GM19193 (cell line): ENCODE measurements around the gene TMEM106B.

Source experiments
- POLR2A ChIP-seq: IDR thresholded peaks from 4 replicates; pipeline ENCODE4 v1.6.1; 2011; ENCODE audit not compliant: insufficient read depth, insufficient read length; ENCODE audit errors: extremely low read depth

Gene TMEM106B

GRCh38 chr7:12269100-12269895 lies 58.2 kb downstream of the TMEM106B start:
- TF ChIP-seq POLR2A, result no peak

- no peak for TF ChIP-seq POLR2A
Measured at GRCh38 chr7:12281038-12281437, 69.9 kb downstream of the TMEM106B start.

- TF ChIP-seq POLR2A, result no peak
Measured at GRCh38 chr7:12287901-12288300, 76.8 kb downstream of the TMEM106B start.

- no peak for TF ChIP-seq POLR2A
Measured at GRCh38 chr7:12289996-12290395, 78.9 kb downstream of the TMEM106B start.

- no peak for TF ChIP-seq POLR2A
Measured at GRCh38 chr7:12290761-12291160, 79.7 kb downstream of the TMEM106B start.

GRCh38 chr7:12291870-12292269 lies 80.8 kb downstream of the TMEM106B start:
- no peak for TF ChIP-seq POLR2A
